Panc1 (cell line): ENCODE data around the gene SPATA32. TPM values are rescaled to one million over a fixed set of nuclear protein-coding genes. Genes with fewer than 3 reads are reported as not detected.

ENCODE experiments used
- ATAC-seq: fragments of 200-7000 bp; cut with Tn5 transposase; 2 replicates; pipeline ENCODE4 v1.9.1; 2020; ENCODE audit warnings: mild to moderate bottlenecking, moderate library complexity
- BruUV-seq: library from RNA; stranded (reverse); fragments of 400-500 nt; replicated peaks from 2 replicates; lab custom pipeline; 2021; lab: Mats Ljungman, UMichigan
- CTCF ChIA-PET: fragments of 300-600 bp; sonication (Branson Sonifier 250); formaldehyde crosslinking; loops from one replicate; lab custom pipeline; 2022; ENCODE audit warnings: antibody characterized with exemption; lab: Charles Lee
- POLR2A ChIA-PET: fragments of 300-600 bp; sonication (Branson Sonifier 250); formaldehyde crosslinking; loops from one replicate; lab custom pipeline; 2022; ENCODE audit warnings: antibody characterized with exemption; lab: Charles Lee
- DNase-seq: peaks from one replicate; pipeline ENCODE4 v3.0.0-alpha.2; 2010; ENCODE audit warnings: low read depth, low spot score
- H3K27ac ChIP-seq: 2 replicates; pipeline ENCODE4 v1.5.1; 2011; ENCODE audit warnings: mild to moderate bottlenecking, low read length, inconsistent platforms
- H3K27me3 ChIP-seq: fragments of 200-500 bp; sonication (Bioruptor generic); 2 replicates; pipeline ENCODE4 v1.6.0; 2014; ENCODE audit warnings: low read length, inconsistent platforms; ENCODE audit not compliant: control insufficient read depth, insufficient read depth
- H3K36me3 ChIP-seq: fragments of 200-500 bp; sonication (Bioruptor generic); 2 replicates; pipeline ENCODE4 v1.5.1; 2014; ENCODE audit warnings: inconsistent platforms, mild to moderate bottlenecking, low read length, moderate library complexity; ENCODE audit not compliant: control insufficient read depth, insufficient read depth
- H3K4me1 ChIP-seq: 2 replicates; pipeline ENCODE4 v1.5.1; 2011; ENCODE audit warnings: inconsistent platforms, mild to moderate bottlenecking, low read length, moderate library complexity; ENCODE audit not compliant: control insufficient read depth, insufficient read depth
- H3K4me3 ChIP-seq, 2 experiments: 2 replicates each; pipeline ENCODE4 v1.5.1; 2011 to 2012; ENCODE audit warnings: low read depth in 2 of 2, low read length in 2 of 2, mild to moderate bottlenecking in 2 of 2, inconsistent platforms in 1 of 2, moderate library complexity in 1 of 2
- H3K9me3 ChIP-seq: fragments of 200-500 bp; sonication (Bioruptor generic); 2 replicates; pipeline ENCODE4 v1.5.1; 2014; ENCODE audit warnings: low read depth, mild to moderate bottlenecking, inconsistent platforms, low read length, moderate library complexity; ENCODE audit not compliant: control insufficient read depth, insufficient read depth
- POLR2AphosphoS5 ChIP-seq: IDR thresholded peaks from 2 replicates; pipeline ENCODE4 v1.6.1; 2012; ENCODE audit warnings: mild to moderate bottlenecking, low read depth, low read length, moderate library complexity
- SIN3A ChIP-seq: IDR thresholded peaks from 2 replicates; pipeline ENCODE4 v1.6.1; 2012; ENCODE audit warnings: low read depth, mild to moderate bottlenecking, low read length, moderate library complexity, borderline replicate concordance; ENCODE audit not compliant: insufficient read depth
- TCF7L2 ChIP-seq: IDR thresholded peaks from 2 replicates; pipeline ENCODE4 v1.6.1; 2011; ENCODE audit warnings: mild to moderate bottlenecking, low read depth, low read length, inconsistent platforms
- in situ Hi-C: cut with HindIII; loops from 2 replicates; pipeline ENCODE4 v1.10.0; 2016; ENCODE audit warnings: low sequenced_read_pairs, low pct_unique_long_range_greater_than_20kb
- intact Hi-C: fragments of 100-400 bp; cut with micrococcal nuclease; formaldehyde crosslinking; loops from one replicate; pipeline ENCODE4 v1.10.0; 2022; ENCODE audit not compliant: unreplicated experiment
- total RNA-seq: library from RNA; stranded (reverse); gene quantifications from one replicate; pipeline ENCODE4 v1.2.1, GENCODE V29; 2021; ENCODE audit not compliant: unreplicated experiment
- TF ChIP-seq, protein P1 (sequence below), 2 experiments: IDR thresholded peaks; 2 replicates each; pipeline ENCODE4 v1.6.1; 2011 to 2012; ENCODE audit warnings: low read depth in 2 of 2, control low read depth in 1 of 2, low read length in 1 of 2, mild to moderate bottlenecking in 1 of 2, moderate library complexity in 1 of 2; ENCODE audit not compliant: insufficient read depth in 1 of 2
- TF ChIP-seq, protein P2 (sequence below): fragments of 450-650 bp; IDR thresholded peaks from 2 replicates; pipeline ENCODE4 v1.5.1; 2017; ENCODE audit warnings: mild to moderate bottlenecking

SPATA32 gene
- total RNA-seq, 1 experiment from 2014 or later, result 0.26 TPM

DNA sequence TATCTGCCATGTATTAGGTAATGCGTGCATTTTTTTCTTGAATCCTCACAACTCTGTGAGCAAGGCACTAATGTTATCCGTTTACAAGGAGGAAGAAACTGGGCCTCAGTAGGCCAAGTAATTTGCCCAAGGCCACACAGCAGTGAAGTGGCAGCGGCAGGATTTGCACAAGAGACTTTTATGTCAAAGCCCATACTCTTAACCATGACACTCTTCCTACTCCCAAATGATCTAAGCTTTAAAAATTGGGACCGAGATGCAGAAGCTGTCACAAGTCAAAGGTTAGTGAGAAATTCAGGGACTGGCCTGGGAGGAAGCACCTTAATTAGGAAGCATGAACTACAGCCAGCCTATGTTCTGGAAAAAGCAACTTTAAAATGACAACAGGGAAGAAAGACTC is 44.2 kb upstream of the SPATA32 start:
- intact Hi-C loops, result no loop called here
- Histone ChIP-seq H3K4me3 (no peak overlapping the region), H3K27ac (peak overlapping the region; percentile 90), H3K36me3 (peaks cover 5% of the 10 kb centered on the region; the same call in 1 of the 2 replicates), H3K27me3 (no peaks in the 10 kb centered on the region), H3K4me1 (peaks cover 89% of the 10 kb centered on the region), H3K9me3 (no peaks in the 10 kb centered on the region)
- ATAC-seq, result no peak
- in situ Hi-C loops, result no loop called here
- ChIA-PET CTCF (interaction anchor here (0.7 kb wide), 1 partner anchor 739 kb away, joined by 3 read pairs; no protein-coding TSS in a partner anchor), POLR2A (no interaction called here)
- no peak for TF ChIP-seq TCF7L2
- no peak; the same call in 1 of the 2 replicates for TF ChIP-seq POLR2AphosphoS5
- TF ChIP-seq, protein P1, sequence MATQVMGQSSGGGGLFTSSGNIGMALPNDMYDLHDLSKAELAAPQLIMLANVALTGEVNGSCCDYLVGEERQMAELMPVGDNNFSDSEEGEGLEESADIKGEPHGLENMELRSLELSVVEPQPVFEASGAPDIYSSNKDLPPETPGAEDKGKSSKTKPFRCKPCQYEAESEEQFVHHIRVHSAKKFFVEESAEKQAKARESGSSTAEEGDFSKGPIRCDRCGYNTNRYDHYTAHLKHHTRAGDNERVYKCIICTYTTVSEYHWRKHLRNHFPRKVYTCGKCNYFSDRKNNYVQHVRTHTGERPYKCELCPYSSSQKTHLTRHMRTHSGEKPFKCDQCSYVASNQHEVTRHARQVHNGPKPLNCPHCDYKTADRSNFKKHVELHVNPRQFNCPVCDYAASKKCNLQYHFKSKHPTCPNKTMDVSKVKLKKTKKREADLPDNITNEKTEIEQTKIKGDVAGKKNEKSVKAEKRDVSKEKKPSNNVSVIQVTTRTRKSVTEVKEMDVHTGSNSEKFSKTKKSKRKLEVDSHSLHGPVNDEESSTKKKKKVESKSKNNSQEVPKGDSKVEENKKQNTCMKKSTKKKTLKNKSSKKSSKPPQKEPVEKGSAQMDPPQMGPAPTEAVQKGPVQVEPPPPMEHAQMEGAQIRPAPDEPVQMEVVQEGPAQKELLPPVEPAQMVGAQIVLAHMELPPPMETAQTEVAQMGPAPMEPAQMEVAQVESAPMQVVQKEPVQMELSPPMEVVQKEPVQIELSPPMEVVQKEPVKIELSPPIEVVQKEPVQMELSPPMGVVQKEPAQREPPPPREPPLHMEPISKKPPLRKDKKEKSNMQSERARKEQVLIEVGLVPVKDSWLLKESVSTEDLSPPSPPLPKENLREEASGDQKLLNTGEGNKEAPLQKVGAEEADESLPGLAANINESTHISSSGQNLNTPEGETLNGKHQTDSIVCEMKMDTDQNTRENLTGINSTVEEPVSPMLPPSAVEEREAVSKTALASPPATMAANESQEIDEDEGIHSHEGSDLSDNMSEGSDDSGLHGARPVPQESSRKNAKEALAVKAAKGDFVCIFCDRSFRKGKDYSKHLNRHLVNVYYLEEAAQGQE (IDR thresholded peaks at IDR 0.05; ENCODE audit: insufficient read depth in 1 of 2, low read depth in 2 of 2, low read length in 1 of 2), result no peak
- TF ChIP-seq, protein P2, sequence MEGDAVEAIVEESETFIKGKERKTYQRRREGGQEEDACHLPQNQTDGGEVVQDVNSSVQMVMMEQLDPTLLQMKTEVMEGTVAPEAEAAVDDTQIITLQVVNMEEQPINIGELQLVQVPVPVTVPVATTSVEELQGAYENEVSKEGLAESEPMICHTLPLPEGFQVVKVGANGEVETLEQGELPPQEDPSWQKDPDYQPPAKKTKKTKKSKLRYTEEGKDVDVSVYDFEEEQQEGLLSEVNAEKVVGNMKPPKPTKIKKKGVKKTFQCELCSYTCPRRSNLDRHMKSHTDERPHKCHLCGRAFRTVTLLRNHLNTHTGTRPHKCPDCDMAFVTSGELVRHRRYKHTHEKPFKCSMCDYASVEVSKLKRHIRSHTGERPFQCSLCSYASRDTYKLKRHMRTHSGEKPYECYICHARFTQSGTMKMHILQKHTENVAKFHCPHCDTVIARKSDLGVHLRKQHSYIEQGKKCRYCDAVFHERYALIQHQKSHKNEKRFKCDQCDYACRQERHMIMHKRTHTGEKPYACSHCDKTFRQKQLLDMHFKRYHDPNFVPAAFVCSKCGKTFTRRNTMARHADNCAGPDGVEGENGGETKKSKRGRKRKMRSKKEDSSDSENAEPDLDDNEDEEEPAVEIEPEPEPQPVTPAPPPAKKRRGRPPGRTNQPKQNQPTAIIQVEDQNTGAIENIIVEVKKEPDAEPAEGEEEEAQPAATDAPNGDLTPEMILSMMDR, result no peak
- no peak for TF ChIP-seq SIN3A
- DNase-seq, result no peak
- TSS peak; percentile 0 for BruUV-seq

DNA sequence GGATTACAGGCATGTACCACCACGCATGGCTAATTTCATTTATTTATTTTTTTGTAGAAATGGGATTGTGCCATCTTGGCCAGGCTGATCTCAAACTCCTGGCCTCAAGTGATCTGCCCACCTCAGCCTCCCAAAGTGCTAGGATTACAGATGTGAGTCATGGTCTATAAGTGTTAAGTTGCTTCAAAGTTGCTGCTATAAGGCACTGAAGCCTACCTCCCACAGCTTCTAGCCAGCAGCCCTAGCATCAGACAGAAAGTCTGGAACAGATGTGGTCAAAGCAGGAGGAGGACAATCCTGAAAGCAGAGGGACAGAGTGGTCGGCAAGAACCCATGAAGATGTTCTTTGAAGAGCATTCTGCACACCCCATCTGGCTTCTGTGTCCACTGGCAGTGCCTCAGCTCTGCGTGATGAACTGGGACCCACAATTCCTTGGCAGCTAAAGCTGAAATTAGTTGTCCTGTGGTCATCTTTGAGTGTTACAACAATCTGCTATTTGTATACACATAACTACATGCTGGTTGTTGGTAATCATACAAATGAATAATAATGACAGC is 43.7 kb upstream of the SPATA32 start:
- CTCF ChIA-PET, result no interaction called here
- POLR2A ChIA-PET, result no interaction called here
- intact Hi-C loops (no loop called here), in situ Hi-C loops (no loop called here)
- H3K36me3 ChIP-seq, result peaks cover 4% of the 10 kb centered on the region; the same call in 1 of the 2 replicates
- ATAC-seq (peak; percentile 17; the same call in 1 of the 2 replicates), DNase-seq (no peak)
- no peaks in the 10 kb centered on the region for H3K27me3 ChIP-seq
- H3K4me3 ChIP-seq, result no peak overlapping the region
- H3K4me1 ChIP-seq, result peaks cover 87% of the 10 kb centered on the region
- peak overlapping the region; percentile 90 for H3K27ac ChIP-seq
- TF ChIP-seq POLR2AphosphoS5, result no peak; the same call in 1 of the 2 replicates
- TF ChIP-seq TCF7L2, result no peak
- TF ChIP-seq, protein P1 (IDR thresholded peaks at IDR 0.05; ENCODE audit: insufficient read depth in 1 of 2, low read depth in 2 of 2, low read length in 1 of 2), result no peak
- TF ChIP-seq, protein P2, result no peak
- no peak for TF ChIP-seq SIN3A
- BruUV-seq, result no TSS peak
- H3K9me3 ChIP-seq, result no peaks in the 10 kb centered on the region
